IMR-90 (cell line): Measurements from ENCODE around the gene CPLX1. TPM values are rescaled to one million over a fixed set of nuclear protein-coding genes. Genes with fewer than 3 reads are reported as not detected.

Source experiments
- ATAC-seq: fragments of 200-7000 bp; cut with Tn5 transposase; 2 replicates; pipeline ENCODE4 v1.9.1; 2020; ENCODE audit warnings: low read depth, mild to moderate bottlenecking, moderate library complexity
- BruUV-seq: library from RNA; stranded (reverse); fragments of 400-500 nt; replicated peaks from 2 replicates; lab custom pipeline; 2021; lab: Mats Ljungman, UMichigan
- CTCF ChIA-PET: fragments of 300-600 bp; formaldehyde crosslinking; extraction: SDS; loops from one replicate; lab custom pipeline; 2021; ENCODE audit warnings: antibody characterized with exemption; lab: Yijun Ruan, JAX
- POLR2A ChIA-PET: fragments of 300-600 bp; sonication (Branson Sonifier 250); formaldehyde crosslinking; loops from one replicate; lab custom pipeline; 2022; ENCODE audit warnings: antibody characterized with exemption; ENCODE audit not compliant: unreplicated experiment; lab: Charles Lee
- DNase-seq: peaks from one replicate; pipeline ENCODE4 v3.0.0; 2013
- H2AFZ ChIP-seq: replicated peaks from 2 replicates; pipeline ENCODE3; 2013; ENCODE audit warnings: low read length, mild to moderate bottlenecking; ENCODE audit not compliant: poor library complexity
- H2AK5ac ChIP-seq: 2 replicates; pipeline ENCODE4 v1.6.1; 2013; ENCODE audit warnings: low read depth, low read length, inconsistent platforms
- H2AK9ac ChIP-seq: replicated peaks from 2 replicates; pipeline ENCODE3; 2013; ENCODE audit warnings: mild to moderate bottlenecking, low read depth, low read length, moderate library complexity; ENCODE audit not compliant: poor library complexity
- H2BK120ac ChIP-seq: 2 replicates; pipeline ENCODE4 v1.6.1; 2013; ENCODE audit warnings: low read depth, low read length, inconsistent platforms
- H2BK15ac ChIP-seq: 3 replicates; pipeline ENCODE4 v1.6.1; 2013; ENCODE audit warnings: low read depth, low read length, inconsistent platforms
- H2BK20ac ChIP-seq: 2 replicates; pipeline ENCODE4 v1.6.1; 2013; ENCODE audit warnings: low read depth, mild to moderate bottlenecking, inconsistent platforms, low read length, moderate library complexity
- H2BK5ac ChIP-seq: 2 replicates; pipeline ENCODE4 v1.6.1; 2013; ENCODE audit warnings: mild to moderate bottlenecking, low read depth, low read length, inconsistent platforms; ENCODE audit not compliant: poor library complexity, severe bottlenecking
- H3K14ac ChIP-seq: replicated peaks from 2 replicates; pipeline ENCODE4 v1.6.1; 2013; ENCODE audit warnings: low read depth, low read length, inconsistent platforms
- H3K18ac ChIP-seq: 2 replicates; pipeline ENCODE4 v1.6.1; 2013; ENCODE audit warnings: low read depth, low read length, control low read depth
- H3K23ac ChIP-seq: 2 replicates; pipeline ENCODE4 v1.6.1; 2013; ENCODE audit warnings: low read depth, low read length, inconsistent platforms
- H3K27ac ChIP-seq: 2 replicates; pipeline ENCODE4 v1.5.1; 2013; ENCODE audit warnings: mild to moderate bottlenecking, control low read depth, low read length; ENCODE audit not compliant: insufficient read depth
- H3K27me3 ChIP-seq: 2 replicates; pipeline ENCODE4 v1.6.1; 2013; ENCODE audit warnings: low read length; ENCODE audit not compliant: control insufficient read depth, insufficient read depth
- H3K36me3 ChIP-seq: 2 replicates; pipeline ENCODE4 v1.6.1; 2013; ENCODE audit warnings: low read length, mixed read lengths; ENCODE audit not compliant: control insufficient read depth, insufficient read depth
- H3K4ac ChIP-seq: 2 replicates; pipeline ENCODE4 v1.6.1; 2013; ENCODE audit warnings: low read depth, low read length, inconsistent platforms
- H3K4me1 ChIP-seq: 2 replicates; pipeline ENCODE4 v1.6.1; 2013; ENCODE audit warnings: low read length, mixed read lengths; ENCODE audit not compliant: control insufficient read depth, insufficient read depth
- H3K4me2 ChIP-seq: 2 replicates; pipeline ENCODE4 v1.6.1; 2013; ENCODE audit warnings: low read depth, mild to moderate bottlenecking, control low read depth, low read length, moderate library complexity
- H3K4me3 ChIP-seq: 2 replicates; pipeline ENCODE4 v1.5.1; 2013; ENCODE audit warnings: low read depth, mild to moderate bottlenecking, control low read depth, low read length, moderate library complexity; ENCODE audit not compliant: insufficient read depth
- H3K56ac ChIP-seq: 2 replicates; pipeline ENCODE4 v1.6.1; 2013; ENCODE audit warnings: low read length, inconsistent platforms; ENCODE audit not compliant: insufficient read depth; ENCODE audit errors: extremely low read depth
- H3K79me1 ChIP-seq, 2 experiments: 2 replicates each; pipeline ENCODE4 v1.6.1; 2013; ENCODE audit warnings: low read length in 2 of 2, inconsistent platforms in 1 of 2, low read depth in 1 of 2
- H3K9ac ChIP-seq: 2 replicates; pipeline ENCODE4 v1.6.1; 2013; ENCODE audit warnings: low read depth, low read length, control low read depth
- H3K9me1 ChIP-seq: 2 replicates; pipeline ENCODE4 v1.6.1; 2013; ENCODE audit warnings: low read length, inconsistent platforms; ENCODE audit not compliant: insufficient read depth
- H3K9me3 ChIP-seq: 2 replicates; pipeline ENCODE4 v1.6.1; 2013; ENCODE audit warnings: low read length; ENCODE audit not compliant: control insufficient read depth, insufficient read depth
- H4K20me1 ChIP-seq: 2 replicates; pipeline ENCODE4 v1.6.1; 2013; ENCODE audit warnings: low read length, inconsistent platforms; ENCODE audit not compliant: insufficient read depth
- H4K5ac ChIP-seq: 2 replicates; pipeline ENCODE4 v1.6.1; 2013; ENCODE audit warnings: mild to moderate bottlenecking, low read depth, low read length, control low read depth
- H4K8ac ChIP-seq, 2 experiments: 2 replicates each; pipeline ENCODE4 v1.6.1; 2013; ENCODE audit warnings: low read depth in 2 of 2, low read length in 2 of 2, control low read depth in 1 of 2, inconsistent platforms in 1 of 2
- H4K91ac ChIP-seq: 2 replicates; pipeline ENCODE4 v1.6.1; 2013; ENCODE audit warnings: low read depth, low read length, inconsistent platforms; ENCODE audit not compliant: insufficient read depth
- BHLHE40 ChIP-seq: fragments of 150-350 bp; IDR thresholded peaks from 2 replicates; pipeline ENCODE4 v1.6.1; 2016; ENCODE audit warnings: mild to moderate bottlenecking, low read depth, low read length
- CEBPB ChIP-seq: IDR thresholded peaks from 2 replicates; pipeline ENCODE4 v1.6.1; 2012; ENCODE audit warnings: low read depth, low read length, improper control_type of control experiment
- FOS ChIP-seq: fragments of 150-350 bp; IDR thresholded peaks from 2 replicates; pipeline ENCODE4 v1.6.1; 2016; ENCODE audit warnings: low read depth, low read length
- MAZ ChIP-seq: IDR thresholded peaks from 2 replicates; pipeline ENCODE4 v1.6.1; 2012; ENCODE audit warnings: low read depth, mild to moderate bottlenecking, low read length, improper control_type of control experiment, moderate library complexity, borderline replicate concordance
- MXI1 ChIP-seq: IDR thresholded peaks from 2 replicates; pipeline ENCODE4 v1.6.1; 2012; ENCODE audit warnings: low read depth, mild to moderate bottlenecking, low read length, moderate library complexity, borderline replicate concordance
- POLR2A ChIP-seq: IDR thresholded peaks from 2 replicates; pipeline ENCODE4 v1.6.1; 2012; ENCODE audit warnings: mild to moderate bottlenecking, low read depth, low read length
- RCOR1 ChIP-seq: IDR thresholded peaks from 2 replicates; pipeline ENCODE4 v1.6.1; 2012; ENCODE audit warnings: mild to moderate bottlenecking, low read length, improper control_type of control experiment; ENCODE audit not compliant: insufficient replicate concordance
- RFX5 ChIP-seq: IDR thresholded peaks from 2 replicates; pipeline ENCODE4 v1.8.0; 2012; ENCODE audit warnings: low read depth, mild to moderate bottlenecking, low read length, moderate library complexity
- SMC3 ChIP-seq: fragments of 150-350 bp; IDR thresholded peaks from 2 replicates; pipeline ENCODE4 v1.6.1; 2016; ENCODE audit warnings: low read depth, mild to moderate bottlenecking, antibody characterized with exemption, low read length, moderate library complexity
- WGBS, 2 experiments: methylation state at CpG; one replicate each; pipeline versions ENCODE4 v1.1.5 to v1.1.7; 2013; ENCODE audit warnings: missing lambda C conversion rate in 2 of 2; ENCODE audit not compliant: insufficient read length in 1 of 2; ENCODE audit errors: extremely low coverage in 2 of 2; 5-methylcytosine and 5-hydroxymethylcytosine counted together
- dilution Hi-C: fragments of 300-500 bp; cut with HindIII; formaldehyde crosslinking; loops from one replicate; pipeline ENCODE4 v1.14.3; 2018; ENCODE audit warnings: low sequenced_read_pairs; ENCODE audit not compliant: unreplicated experiment
- in situ Hi-C: fragments of 300-500 bp; cut with MboI; formaldehyde crosslinking; loops from 3 replicates; pipeline ENCODE4 v1.14.3; 2019; ENCODE audit warnings: low sequenced_read_pairs, inconsistent platforms, mixed read lengths
- intact Hi-C: fragments of 100-400 bp; cut with micrococcal nuclease; formaldehyde crosslinking; loops from 2 replicates; pipeline ENCODE4 v1.10.0; 2022
- polyA plus RNA-seq, 3 experiments: library from polyadenylated mRNA; depleted of rRNA; stranded (reverse); fragments of >200 nt; gene quantifications; 2 replicates each; pipeline ENCODE4 v1.2.3, GENCODE V29; 2012; ENCODE audit warnings: low replicate concordance in 1 of 3
- total RNA-seq: library from RNA; depleted of rRNA; stranded (reverse); fragments of >200 nt; gene quantifications from 2 replicates; pipeline ENCODE4 v1.2.3, GENCODE V29; 2012
- TF ChIP-seq, protein P1 (sequence below): fragments of 150-350 bp; IDR thresholded peaks from 2 replicates; pipeline ENCODE4 v1.6.1; 2016; ENCODE audit warnings: low read depth, mild to moderate bottlenecking, low read length, moderate library complexity, borderline replicate concordance
- TF ChIP-seq, protein P2 (sequence below): fragments of 150-350 bp; IDR thresholded peaks from 2 replicates; pipeline ENCODE4 v1.6.1; 2017; ENCODE audit warnings: mild to moderate bottlenecking, antibody characterized with exemption, low read length, low read depth
- TF ChIP-seq, protein P3 (sequence below): conservative IDR thresholded peaks from 2 replicates; pipeline ENCODE4 v1.5.1; 2012; ENCODE audit warnings: mild to moderate bottlenecking, low read depth, low read length, improper control_type of control experiment

The CPLX1 gene
- total and polyA plus RNA-seq, 2 of the 4 experiments (the other 2 are of a cell fraction) = 0.05 TPM; not detected in 1

DNA sequence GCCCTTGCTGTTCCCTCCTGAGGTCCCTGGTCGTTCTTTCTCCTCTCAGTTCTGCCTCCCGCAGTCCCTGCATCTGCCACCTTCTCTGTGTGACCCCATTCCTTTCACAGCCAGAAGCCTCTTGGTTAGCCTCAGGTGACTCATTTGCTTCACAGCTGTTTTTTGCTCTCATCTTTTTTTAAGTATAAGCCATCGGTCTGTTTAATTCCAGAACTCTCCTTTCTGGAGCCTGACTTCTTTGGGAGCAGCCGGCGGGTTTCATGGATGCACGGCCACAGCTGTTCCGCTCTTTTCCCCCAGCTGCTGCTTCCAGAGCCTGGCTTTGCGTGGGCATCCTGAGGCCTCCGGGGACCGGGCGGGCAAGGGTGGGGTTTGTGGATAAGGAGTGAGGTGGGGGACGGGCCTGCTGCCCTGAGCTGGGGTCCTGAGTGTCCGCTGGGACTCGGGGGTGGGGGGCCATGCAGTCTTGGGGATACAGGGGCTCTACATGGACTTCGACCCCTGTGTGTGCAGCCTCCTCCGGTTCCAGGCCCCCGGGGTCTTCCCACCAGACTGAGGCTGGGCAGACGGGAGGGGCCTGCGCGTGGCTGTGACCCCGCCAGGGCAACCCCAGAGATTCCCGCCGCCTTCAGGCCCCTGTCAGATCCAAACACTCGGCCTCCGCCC, 73.6 kb downstream of the CPLX1 start:
- H2BK20ac ChIP-seq = no peak overlapping the region
- ATAC-seq (no peak), DNase-seq (peak; percentile 19)
- H4K91ac ChIP-seq = no peak overlapping the region
- no peak overlapping the region for H4K8ac ChIP-seq
- no peaks in the 10 kb centered on the region for H3K4me1 ChIP-seq
- no peak overlapping the region for H3K4me3 ChIP-seq
- peaks cover 10% of the 10 kb centered on the region for H3K9me1 ChIP-seq
- H2BK15ac ChIP-seq = no peak overlapping the region
- BruUV-seq = no TSS peak
- ChIA-PET POLR2A (no interaction called here), CTCF (interaction anchor here (1.7 kb wide), 1 partner anchor 10 kb away, joined by 5 read pairs; no protein-coding TSS in a partner anchor)
- no peak overlapping the region for H4K5ac ChIP-seq
- H2BK120ac ChIP-seq = no peak overlapping the region
- no peaks in the 10 kb centered on the region for H3K9me3 ChIP-seq
- dilution Hi-C loops = no loop called here
- WGBS, 2 experiments = 98% methylated on average over 15 of the region's 25 CpGs; no CpG with 5 or more reads in 1 of the 2 experiments
- H3K36me3 ChIP-seq = peaks cover 60% of the 10 kb centered on the region
- H4K20me1 ChIP-seq = peaks cover 49% of the 10 kb centered on the region
- no peak overlapping the region for H3K9ac ChIP-seq
- no peak overlapping the region for H3K4ac ChIP-seq
- no peak overlapping the region for H3K27ac ChIP-seq
- intact Hi-C loops = no loop called here
- no peaks in the 10 kb centered on the region for H3K27me3 ChIP-seq
- H2AFZ ChIP-seq = no peak overlapping the region
- no peak overlapping the region for H3K56ac ChIP-seq
- H3K14ac ChIP-seq = no peak overlapping the region
- no peak overlapping the region for H2BK5ac ChIP-seq
- TF ChIP-seq CEBPB (no peak), RFX5 (no peak), POLR2A (no peak), MXI1 (no peak), BHLHE40 (no peak), SMC3 (no peak), MAZ (no peak), FOS (no peak), RCOR1 (no peak)
- TF ChIP-seq, protein P1, sequence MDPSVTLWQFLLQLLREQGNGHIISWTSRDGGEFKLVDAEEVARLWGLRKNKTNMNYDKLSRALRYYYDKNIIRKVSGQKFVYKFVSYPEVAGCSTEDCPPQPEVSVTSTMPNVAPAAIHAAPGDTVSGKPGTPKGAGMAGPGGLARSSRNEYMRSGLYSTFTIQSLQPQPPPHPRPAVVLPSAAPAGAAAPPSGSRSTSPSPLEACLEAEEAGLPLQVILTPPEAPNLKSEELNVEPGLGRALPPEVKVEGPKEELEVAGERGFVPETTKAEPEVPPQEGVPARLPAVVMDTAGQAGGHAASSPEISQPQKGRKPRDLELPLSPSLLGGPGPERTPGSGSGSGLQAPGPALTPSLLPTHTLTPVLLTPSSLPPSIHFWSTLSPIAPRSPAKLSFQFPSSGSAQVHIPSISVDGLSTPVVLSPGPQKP = no peak
- TF ChIP-seq, protein P2, sequence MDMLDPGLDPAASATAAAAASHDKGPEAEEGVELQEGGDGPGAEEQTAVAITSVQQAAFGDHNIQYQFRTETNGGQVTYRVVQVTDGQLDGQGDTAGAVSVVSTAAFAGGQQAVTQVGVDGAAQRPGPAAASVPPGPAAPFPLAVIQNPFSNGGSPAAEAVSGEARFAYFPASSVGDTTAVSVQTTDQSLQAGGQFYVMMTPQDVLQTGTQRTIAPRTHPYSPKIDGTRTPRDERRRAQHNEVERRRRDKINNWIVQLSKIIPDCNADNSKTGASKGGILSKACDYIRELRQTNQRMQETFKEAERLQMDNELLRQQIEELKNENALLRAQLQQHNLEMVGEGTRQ = no peak
- TF ChIP-seq, protein P3, sequence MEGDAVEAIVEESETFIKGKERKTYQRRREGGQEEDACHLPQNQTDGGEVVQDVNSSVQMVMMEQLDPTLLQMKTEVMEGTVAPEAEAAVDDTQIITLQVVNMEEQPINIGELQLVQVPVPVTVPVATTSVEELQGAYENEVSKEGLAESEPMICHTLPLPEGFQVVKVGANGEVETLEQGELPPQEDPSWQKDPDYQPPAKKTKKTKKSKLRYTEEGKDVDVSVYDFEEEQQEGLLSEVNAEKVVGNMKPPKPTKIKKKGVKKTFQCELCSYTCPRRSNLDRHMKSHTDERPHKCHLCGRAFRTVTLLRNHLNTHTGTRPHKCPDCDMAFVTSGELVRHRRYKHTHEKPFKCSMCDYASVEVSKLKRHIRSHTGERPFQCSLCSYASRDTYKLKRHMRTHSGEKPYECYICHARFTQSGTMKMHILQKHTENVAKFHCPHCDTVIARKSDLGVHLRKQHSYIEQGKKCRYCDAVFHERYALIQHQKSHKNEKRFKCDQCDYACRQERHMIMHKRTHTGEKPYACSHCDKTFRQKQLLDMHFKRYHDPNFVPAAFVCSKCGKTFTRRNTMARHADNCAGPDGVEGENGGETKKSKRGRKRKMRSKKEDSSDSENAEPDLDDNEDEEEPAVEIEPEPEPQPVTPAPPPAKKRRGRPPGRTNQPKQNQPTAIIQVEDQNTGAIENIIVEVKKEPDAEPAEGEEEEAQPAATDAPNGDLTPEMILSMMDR = no peak
- no peak overlapping the region for H3K4me2 ChIP-seq
- no peak overlapping the region for H3K18ac ChIP-seq
- H3K23ac ChIP-seq = no peak overlapping the region
- in situ Hi-C loops = no loop called here
- no peak overlapping the region for H2AK9ac ChIP-seq
- peaks cover 28 to 66% of the 10 kb centered on the region in 2 experiments for H3K79me1 ChIP-seq
- no peak overlapping the region for H2AK5ac ChIP-seq
